ENCODE results near the gene TAF5. TPM values are rescaled to one million over a fixed set of nuclear protein-coding genes. Genes with fewer than 3 reads are reported as not detected.
A peak's percentile ranks its signal among the peaks of the same experiment; 100 is the strongest.

The TAF5 gene
- total and polyA plus RNA-seq, 2 of the 4 experiments (the other 2 are of a cell fraction), result 1.9 to 3.6 TPM

- no peaks in the 10 kb centered on the region for H3K9me3 ChIP-seq (ENCODE audit: control insufficient read depth, insufficient read depth, low read length)
- no peak within 1 kb of the TSS for H2BK15ac ChIP-seq (ENCODE audit: low read depth, low read length)
- CTCF ChIA-PET, result no interaction called here
- TF ChIP-seq RFX5 (IDR thresholded peaks at IDR 0.05; ENCODE audit: low read depth, low read length) (no peak), CEBPB (IDR thresholded peaks at IDR 0.05; ENCODE audit: low read depth, low read length) (no peak), CHD1 (IDR thresholded peaks at IDR 0.05; ENCODE audit: low read depth, low read length) (no peak), MXI1 (IDR thresholded peaks at IDR 0.05; ENCODE audit: borderline replicate concordance, low read depth, low read length) (peak; percentile 30; the same call in 1 of the 2 replicates), RAD21 (IDR thresholded peaks at IDR 0.05; ENCODE audit: low read length) (no peak), RCOR1 (IDR thresholded peaks at IDR 0.05; ENCODE audit: insufficient replicate concordance, low read length) (no peak), POLR2A (IDR thresholded peaks at IDR 0.05; ENCODE audit: low read depth, low read length) (no peak), BHLHE40 (IDR thresholded peaks at IDR 0.05; ENCODE audit: low read depth, low read length) (no peak), MAZ (IDR thresholded peaks at IDR 0.05; ENCODE audit: borderline replicate concordance, low read depth, low read length) (peak; percentile 29; the same call in 1 of the 2 replicates)
- peak within 1 kb of the TSS; percentile 92 for H4K5ac ChIP-seq (ENCODE audit: low read depth, low read length)
- H3K18ac ChIP-seq (ENCODE audit: low read depth, low read length), result peak within 1 kb of the TSS; percentile 55
- no peak within 1 kb of the TSS; the same call in 1 of the 2 replicates for H2BK20ac ChIP-seq (ENCODE audit: low read depth, low read length)
- H3K4me3 ChIP-seq (ENCODE audit: insufficient read depth, low read depth, low read length), result peak within 1 kb of the TSS; percentile 98
- peak within 1 kb of the TSS; percentile 92 for H3K9ac ChIP-seq (ENCODE audit: low read depth, low read length)
- peak within 1 kb of the TSS; percentile 91 for H3K4ac ChIP-seq (ENCODE audit: low read depth, low read length)
- peak; percentile 64 for DNase-seq
- H3K56ac ChIP-seq (ENCODE audit: extremely low read depth, insufficient read depth, low read length), result peak within 1 kb of the TSS; percentile 76
- peak within 1 kb of the TSS; percentile 95 for H3K27ac ChIP-seq (ENCODE audit: insufficient read depth, low read length)
- H2AK5ac ChIP-seq (ENCODE audit: low read depth, low read length), result no peak within 1 kb of the TSS
- no peaks in the 10 kb centered on the region for H3K4me1 ChIP-seq (ENCODE audit: control insufficient read depth, insufficient read depth, low read length)
- H4K91ac ChIP-seq (ENCODE audit: insufficient read depth, low read depth, low read length), result peak within 1 kb of the TSS; percentile 49
- peak; percentile 98 for ATAC-seq (ENCODE audit: low read depth)
- no peaks in the 10 kb centered on the region for H3K27me3 ChIP-seq (ENCODE audit: control insufficient read depth, insufficient read depth, low read length)
- H4K8ac ChIP-seq (ENCODE audit: low read depth in 2 of 2, low read length in 2 of 2), result peak within 1 kb of the TSS; percentile 89 to 90
- H3K23ac ChIP-seq (ENCODE audit: low read depth, low read length), result peak within 1 kb of the TSS; percentile 89
- peak within 1 kb of the TSS; percentile 94 for H2AFZ ChIP-seq (replicated peaks; ENCODE audit: low read length, poor library complexity)
- intact Hi-C loops (cut with micrococcal nuclease), result loop anchor here (1.0 kb wide), 1 partner anchor 46 kb away; the partner anchor contains the start of genes ATP5MK and PDCD11
- H3K4me2 ChIP-seq (ENCODE audit: low read depth, low read length), result peak within 1 kb of the TSS; percentile 90
- in situ Hi-C loops (cut with MboI; ENCODE audit: low sequenced_read_pairs), result no loop called here
- dilution Hi-C loops (cut with HindIII; ENCODE audit: low sequenced_read_pairs, unreplicated experiment), result no loop called here
- no peaks in the 10 kb centered on the region for H4K20me1 ChIP-seq (ENCODE audit: insufficient read depth, low read length)
- 1% methylated on average over 36 of the region's 82 CpGs; no CpG with 5 or more reads in 1 of the 2 experiments for WGBS, 2 experiments (ENCODE audit: extremely low coverage in 2 of 2, insufficient read length in 1 of 2)
- peak within 1 kb of the TSS; percentile 79 for H3K14ac ChIP-seq (replicated peaks; ENCODE audit: low read depth, low read length)
- H2BK5ac ChIP-seq (ENCODE audit: low read depth, low read length, poor library complexity, severe bottlenecking), result peak within 1 kb of the TSS; percentile 72
- peaks cover 8% of the 10 kb centered on the region for H3K36me3 ChIP-seq (ENCODE audit: control insufficient read depth, insufficient read depth, low read length)
- H2AK9ac ChIP-seq (replicated peaks; ENCODE audit: low read depth, low read length, poor library complexity), result peak within 1 kb of the TSS; percentile 90
- peak within 1 kb of the TSS; percentile 64 for H2BK120ac ChIP-seq (ENCODE audit: low read depth, low read length)
- POLR2A ChIA-PET (ENCODE audit: unreplicated experiment), result interaction anchor here (0.6 kb wide), 1 partner anchor 168 kb away, joined by 6 read pairs; no protein-coding TSS in a partner anchor
- H3K9me1 ChIP-seq (ENCODE audit: insufficient read depth, low read length), result no peaks in the 10 kb centered on the region
- peaks cover 12 to 23% of the 10 kb centered on the region in 2 experiments; a peak in 3 of 4 replicates for H3K79me1 ChIP-seq (ENCODE audit: low read depth in 1 of 2, low read length in 2 of 2)
- BruUV-seq (replicated peaks), result no TSS peak
Measured at GRCh38 chr10:103350517-103351260, 17.1 kb upstream of the TAF5 start, which contains the start of gene PCGF6. PCGF6 (minus strand) TSS chr10:103351140; CDS start chr10:103351066, 74 bp downstream.

Measured in IMR-90 (cell line).